Activated naive CD4-positive, alpha-beta T cell treated with anti-CD3 and anti-CD28 coated beads, Interleukin-2, amount 50 U/mL, for 16 hours (primary cell): ENCODE measurements around the gene ADA.
"Not testable (repeated sequence)": the region's sequence is repeated elsewhere in the genome, so short reads cannot be mapped to it uniquely, and the experiment has no call there.

ENCODE experiments used
- DNase-seq: peaks from one replicate; pipeline ENCODE4 v3.0.0-alpha.2; 2020

The ADA gene

DNA sequence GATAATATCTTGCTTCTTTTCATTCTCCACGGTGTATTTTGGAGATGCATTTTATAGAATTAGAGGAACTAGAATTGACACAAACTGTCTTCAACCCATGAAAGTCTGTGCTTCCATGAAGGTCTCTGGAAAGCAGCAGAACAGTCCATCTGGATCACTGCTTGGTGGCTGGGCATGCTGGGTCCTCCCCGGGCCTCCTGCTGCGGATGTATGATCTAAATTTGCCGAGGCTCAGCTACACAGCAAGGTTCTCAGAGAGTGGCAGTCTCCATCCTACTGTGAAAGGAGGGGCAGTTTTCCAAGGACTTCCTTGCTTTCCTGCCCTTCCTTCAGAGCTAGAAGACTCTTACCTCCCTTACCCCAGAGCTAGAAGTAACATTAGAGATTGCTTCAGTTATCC, 54.0 kb downstream of the ADA start:
- no peak for DNase-seq

DNA sequence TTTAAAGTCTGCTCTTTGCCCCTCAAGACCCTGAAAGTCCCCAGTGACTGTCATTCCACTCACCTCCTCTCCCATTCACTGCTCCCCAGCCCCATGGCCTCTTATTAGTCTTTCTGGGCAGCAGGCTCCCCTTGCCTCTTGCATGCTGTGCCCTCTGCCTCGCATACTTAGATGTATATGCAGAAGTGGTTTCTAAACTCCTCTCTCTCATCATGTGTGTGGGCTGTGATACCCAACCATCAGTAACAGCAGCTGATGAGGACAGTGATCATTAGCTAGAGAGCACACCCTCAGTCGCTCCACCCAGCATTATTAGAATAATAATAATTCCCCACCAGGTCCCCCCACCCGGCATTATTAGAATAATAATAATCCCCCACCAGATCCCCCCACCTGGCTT, 54.6 kb downstream of the ADA start:
- no peak for DNase-seq

DNA sequence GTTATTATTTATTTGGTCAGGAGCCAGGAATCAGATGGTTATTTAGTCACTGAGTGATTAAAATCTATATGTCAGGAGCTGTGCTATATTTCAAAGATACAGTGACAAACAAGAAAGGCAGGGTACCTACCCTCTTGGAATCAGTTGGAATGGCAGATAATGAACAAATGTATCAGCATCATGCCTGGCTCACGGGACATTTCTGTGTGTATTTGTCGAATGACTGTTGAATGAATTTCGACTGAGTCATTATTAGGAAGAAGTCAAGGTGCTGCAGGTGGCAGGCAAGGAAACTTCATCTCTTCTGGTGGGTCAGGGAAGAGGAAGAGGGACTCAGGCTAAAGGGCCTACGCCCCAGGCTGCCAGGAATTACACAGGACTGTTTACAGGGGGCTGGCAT, 55.5 kb downstream of the ADA start:
- no peak for DNase-seq

DNA sequence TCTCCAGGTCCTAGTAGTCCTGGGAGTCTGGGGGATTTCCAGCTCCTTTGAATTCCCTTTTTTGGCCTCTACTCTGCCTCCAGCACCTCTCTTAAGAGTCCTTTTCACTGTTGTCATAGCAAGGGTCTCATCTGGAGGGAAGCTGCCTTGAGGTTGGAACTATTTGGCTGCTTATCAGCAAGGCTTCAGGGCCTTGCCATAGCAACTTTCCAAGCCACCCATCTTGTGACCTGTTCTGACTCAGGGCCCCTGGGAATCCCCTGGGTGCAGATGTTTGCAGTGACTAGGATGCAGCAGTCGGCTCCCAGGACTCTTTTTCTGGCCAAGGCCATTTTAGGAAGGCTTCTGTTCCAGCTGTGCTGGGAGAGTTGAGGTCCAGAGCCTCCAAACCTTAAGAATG, 56.8 kb downstream of the ADA start:
- DNase-seq, result no peak

DNA sequence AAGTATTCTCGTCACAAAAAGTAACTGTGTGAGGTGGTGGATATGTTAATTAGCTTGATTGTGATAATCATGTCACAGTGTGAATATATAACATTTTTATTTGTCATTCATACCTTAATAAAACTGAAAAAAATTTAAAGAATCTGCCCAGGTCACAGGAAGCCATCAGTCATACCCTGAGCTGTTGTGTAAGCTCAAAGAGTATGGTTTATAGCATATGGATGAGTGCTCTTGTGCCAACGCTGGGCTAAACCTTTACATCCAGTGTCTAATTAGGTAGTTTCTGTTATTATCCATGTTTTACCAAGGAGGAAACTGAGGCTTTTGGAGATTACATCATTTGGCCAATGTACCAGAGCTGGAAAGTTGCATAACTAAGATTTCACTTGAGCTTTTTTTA, 57.7 kb downstream of the ADA start:
- no peak for DNase-seq

DNA sequence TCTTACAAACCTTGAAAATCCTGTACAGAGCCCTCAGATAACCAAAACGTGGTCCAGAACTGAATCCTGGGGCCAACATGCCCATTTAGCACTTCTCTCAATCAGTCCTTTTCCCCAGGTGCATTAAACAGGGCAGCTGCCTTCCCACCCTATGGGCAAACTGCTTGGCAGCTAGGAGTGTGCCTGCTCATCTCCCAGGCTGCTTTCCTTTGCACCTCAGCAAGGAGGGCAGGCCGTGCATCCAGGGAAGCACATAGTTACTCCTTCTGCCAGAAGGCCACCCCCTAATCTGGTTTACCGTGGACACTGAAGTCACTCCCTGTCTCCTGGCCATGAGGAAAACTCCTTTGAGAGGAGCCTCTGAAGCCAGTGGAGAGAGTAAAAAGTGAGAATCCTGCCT, 59.1 kb downstream of the ADA start:
- no peak for DNase-seq

DNA sequence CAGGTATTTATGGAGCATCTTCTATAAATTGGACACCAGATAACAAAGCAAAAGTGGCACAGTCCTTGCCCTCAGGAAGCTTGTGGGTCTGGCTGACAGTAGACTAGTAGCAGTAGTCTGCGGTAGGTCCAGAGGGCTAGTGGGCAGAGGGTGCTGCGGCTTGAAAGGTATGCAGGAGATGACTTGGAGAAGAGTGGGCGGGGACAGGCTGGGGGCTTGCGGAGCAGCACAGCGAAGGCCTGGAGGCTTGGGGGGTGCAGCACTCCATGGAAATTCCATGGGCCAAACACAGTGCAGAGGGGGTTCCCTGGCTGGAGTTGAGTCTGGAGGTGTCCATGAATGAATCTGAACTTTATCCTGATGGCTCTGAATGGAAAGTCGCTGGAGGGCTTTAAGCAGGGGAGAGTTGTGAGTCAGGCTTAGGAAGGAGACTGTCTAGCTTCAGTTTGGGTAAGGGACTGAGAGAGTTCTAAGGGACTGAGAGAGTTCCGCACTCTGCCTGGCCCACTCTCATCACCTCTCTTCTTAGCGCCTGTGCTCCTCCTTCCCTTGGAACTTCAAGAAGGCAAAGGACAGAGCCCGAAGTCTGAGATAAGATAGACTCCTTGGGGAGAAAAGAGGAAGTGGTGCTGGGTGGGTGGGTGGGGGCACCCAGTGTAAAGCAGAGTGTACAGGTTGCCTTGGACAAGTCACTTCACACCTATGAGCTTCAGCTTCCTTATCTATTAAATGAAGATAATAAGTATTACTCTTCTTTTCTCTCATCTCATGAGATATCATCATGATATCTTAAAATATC, 60.3 kb downstream of the ADA start:
- DNase-seq, result no peak

DNA sequence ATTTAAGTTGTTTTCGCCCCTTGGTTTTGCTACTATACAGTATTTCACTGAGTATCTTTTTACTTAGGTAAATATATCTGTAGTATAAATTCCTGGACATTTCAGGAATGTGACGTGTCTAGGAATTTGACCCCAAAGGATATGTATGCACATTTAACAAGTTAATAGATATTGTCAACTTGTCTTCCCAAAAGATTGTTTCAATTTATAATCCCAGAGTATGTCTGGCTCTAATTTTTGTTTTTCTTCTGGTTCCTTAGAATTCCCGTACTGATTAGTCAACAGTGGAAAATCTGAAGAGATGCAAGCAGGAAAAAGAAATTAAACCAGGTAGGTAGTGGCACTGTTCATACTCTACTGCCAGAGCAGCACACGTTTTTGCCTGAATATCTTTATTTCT, 62.0 kb downstream of the ADA start:
- no peak for DNase-seq

DNA sequence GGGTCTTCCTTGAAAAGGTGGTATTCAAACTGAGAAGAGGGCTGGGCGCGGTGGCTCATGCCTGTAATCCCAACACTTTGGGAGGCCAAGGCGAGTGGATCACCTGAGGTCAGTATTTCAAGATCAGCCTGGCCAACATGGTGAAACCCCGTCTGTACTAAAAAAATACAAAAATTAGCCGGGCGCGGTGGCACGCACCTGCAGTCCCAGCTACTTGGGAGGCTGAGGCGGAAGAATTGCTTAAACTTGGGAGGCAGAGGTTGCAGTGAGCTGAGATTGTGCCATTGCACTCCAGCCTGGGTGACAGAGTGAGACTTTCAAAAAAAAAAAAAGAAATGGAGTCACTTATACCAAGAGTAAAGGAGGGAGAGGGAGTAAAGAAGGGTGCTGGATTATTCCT, 63.2 kb downstream of the ADA start:
- DNase-seq, result not testable (repeated sequence)

DNA sequence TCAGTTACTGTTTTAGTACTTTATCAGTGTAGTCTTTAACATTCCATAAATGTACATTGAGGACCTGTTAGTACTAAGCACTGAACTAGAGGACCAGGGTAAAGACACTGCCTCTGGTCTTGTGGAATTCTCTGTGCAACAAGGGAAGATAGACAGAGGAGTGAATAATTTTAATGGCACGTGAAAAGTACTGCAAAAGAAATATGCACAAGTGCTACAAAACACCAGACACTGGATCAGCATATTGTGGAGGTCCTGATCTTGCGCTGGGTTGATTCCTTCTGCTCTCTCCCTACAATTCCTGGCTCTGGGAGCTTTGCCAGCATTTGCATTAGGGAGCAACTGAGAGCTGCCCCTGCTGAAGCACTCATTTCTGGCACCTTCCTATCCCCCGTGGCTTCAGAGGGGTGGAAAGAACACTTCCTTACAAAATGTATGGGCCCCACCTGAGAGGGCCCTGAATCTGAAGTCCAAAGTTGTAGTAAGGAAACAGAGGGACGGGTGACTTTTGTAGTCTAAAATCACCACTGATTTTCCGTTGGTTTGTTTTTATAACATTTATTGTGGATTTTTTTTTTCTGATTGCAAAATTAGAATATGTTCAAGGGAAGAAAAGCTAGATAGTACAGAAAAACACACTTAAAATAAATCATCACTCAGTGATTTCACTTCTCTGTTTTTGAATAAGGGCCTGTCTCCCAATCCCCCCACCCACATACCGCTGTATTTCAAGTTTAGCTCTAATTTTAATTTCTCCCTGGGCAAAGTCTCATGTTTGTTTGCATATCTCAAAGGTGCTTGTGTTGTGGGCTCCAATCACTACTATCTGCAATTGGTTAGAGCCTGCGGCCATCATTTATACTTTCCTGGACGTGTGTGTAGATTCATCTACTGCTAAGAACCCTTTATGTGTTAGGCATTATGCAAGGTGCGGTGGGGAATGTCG, 64.2 kb downstream of the ADA start:
- no peak for DNase-seq

DNA sequence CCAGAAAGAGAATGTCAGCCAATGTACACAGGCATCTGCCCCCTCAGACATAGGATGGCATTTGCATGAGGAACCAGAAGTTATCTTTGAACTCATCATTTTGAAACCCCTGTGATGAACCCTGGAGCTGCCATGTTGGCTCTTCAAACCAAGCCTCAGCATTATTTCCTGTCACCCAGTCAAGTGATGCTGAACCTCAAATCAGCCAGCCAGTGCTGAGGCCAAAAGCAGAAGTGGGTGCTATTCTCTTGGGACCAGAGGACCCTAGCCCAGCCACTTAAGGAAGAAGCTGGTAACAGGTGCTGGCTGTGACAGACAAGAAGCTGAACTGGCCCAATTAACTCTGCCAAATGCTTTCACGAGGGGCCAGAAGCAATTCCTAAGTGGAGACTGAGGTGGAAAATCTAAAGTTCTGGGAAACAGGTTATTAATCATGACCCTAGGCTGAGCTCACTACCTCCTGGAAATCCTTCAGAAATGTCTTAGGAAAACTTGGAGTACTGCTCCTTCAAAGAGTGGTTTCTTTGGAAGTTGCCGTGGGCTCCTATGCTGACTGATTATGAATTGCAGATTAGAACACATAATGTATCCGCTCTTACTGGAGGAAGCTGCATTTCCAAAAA, 65.1 kb downstream of the ADA start:
- DNase-seq, result no peak

DNA sequence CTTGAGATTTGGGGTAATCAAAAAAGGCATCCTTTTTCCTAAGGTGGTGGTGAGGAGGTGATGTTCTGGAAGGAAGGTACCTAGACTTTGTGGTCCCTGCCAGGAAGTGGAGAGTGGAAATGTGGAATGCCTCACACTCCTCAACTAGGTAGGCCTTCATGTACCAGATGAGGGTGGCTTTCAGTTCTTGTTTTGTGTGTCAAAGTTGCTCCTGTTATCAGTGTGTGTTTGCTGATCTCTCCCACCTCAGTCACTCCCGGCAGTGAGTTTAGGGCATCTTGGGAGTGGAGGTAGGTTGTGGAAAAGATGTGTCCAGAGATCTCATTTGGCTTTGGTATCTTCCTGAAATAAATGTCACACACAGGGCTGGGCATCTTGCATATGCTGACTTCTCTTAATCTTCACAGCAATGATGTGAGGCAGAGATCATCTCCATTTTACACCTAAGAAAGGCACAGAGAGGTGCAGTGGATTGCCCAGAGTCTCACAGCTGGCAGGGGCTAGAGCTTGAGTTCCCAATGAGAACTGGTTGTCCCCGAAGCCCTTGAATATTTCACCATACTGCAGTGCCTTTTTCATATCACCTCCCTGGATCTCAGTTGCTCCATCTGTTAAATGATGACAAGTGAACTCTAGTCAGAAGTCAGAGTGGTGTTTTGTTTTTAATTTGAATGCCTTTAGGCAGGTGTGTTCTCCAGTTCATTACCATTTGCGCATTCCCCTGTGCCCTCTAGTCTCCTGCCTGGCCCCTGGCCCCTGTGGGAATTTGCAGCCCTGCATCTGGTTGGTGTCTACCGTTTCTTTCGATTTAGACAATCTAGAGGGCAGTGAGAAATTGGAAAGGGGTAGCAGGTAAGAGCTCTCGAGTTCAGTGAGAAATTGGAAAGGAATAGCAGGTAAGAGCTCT, 66.2 kb downstream of the ADA start:
- DNase-seq, result no peak

DNA sequence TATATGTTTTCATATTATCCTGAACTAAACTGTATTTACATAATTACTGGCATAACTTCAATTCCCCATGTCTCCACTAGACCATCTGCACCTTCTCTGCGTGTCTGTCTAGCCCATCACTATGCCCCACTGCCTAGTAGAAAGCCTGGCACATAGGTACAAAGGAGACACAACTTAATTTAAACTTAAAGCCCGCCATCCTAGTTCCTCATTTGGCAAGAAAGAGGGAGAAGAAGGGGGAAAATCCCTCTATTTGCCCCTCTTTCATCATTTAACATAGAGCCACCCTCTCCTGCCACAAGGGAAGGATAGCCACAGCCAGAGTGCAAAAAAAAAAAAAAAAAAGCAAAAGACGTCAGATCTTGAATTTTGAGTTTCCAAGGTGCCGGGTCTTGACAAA, 67.3 kb downstream of the ADA start:
- no peak for DNase-seq

DNA sequence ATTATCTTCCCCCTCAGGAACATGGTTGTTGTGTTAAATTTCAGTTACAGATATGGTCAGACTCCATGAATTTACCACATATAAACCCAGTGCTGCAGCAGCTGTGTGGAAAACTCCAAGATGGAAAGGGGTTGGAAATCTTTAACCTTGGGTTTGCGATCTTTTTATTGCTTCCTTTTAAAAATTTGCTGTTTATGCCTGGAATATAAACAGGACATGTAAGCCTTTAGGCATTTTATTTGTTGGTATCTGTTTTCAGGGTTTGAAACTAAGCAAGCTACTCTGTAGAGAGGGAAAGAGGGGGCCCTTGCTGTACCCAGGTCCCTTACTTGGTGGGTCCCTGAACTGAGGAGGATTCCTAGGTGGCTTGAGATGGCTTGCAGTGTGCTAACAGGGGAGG, 68.3 kb downstream of the ADA start:
- DNase-seq, result no peak

DNA sequence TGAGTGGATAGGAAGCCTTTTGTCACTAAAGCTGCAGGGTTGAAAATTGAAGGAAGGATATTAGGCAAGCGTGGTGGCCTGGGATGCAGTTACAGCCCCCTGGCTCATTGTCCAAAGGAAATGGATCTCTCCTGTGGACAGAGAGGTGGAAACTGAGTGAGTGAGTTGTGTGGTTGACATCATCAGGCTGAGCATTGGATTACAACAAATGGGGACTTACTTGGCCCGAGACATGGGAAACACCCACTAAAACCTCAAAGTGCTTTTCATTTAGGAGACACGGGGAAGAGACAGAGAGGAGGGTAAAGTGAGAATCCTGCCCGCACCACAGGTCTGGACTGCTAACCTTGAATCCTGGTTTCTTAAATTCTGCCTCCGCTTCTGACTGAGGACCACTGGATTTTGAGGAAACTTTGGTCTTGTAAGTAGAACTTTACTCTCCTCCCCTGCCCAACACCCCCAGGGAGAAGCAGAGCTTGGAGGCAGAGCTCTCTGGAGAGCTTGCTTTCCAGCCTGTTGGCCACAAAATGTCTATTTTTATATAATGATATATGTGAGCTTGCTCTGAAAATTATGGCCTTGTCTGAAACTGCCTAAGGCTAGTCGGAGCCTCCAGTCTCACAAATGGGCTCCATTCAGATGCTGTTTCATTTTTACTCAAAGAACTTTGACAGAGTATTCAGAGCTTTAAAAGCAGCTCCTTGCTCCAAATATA, 69.0 kb downstream of the ADA start, which contains the start of gene PKIG:
Gene PKIG (plus strand): TSS at position 269 of the 715 bp plus-strand sequence. CDS start 31,978 bp downstream, outside the sequence.
- no peak for DNase-seq

DNA sequence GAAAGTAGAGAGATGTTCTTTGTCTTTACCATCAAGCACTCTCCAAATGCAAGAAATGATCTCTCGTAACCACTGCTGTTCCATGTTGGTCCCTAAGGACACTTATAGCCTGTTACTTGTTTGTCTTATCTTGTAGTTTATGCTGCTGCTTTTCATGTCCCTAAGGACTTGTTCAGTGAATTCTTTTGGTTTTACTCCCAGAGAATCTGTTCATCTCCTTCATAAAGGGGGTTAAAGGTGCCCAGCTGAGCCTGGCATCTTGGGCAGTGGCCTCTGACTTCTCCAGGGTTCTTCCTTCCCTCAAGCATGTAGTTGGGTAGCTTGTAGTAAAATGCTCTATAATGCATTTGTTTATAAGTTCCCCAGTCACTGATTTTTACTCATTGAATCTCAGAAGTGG, 70.0 kb downstream of the ADA start:
- DNase-seq, result no peak

DNA sequence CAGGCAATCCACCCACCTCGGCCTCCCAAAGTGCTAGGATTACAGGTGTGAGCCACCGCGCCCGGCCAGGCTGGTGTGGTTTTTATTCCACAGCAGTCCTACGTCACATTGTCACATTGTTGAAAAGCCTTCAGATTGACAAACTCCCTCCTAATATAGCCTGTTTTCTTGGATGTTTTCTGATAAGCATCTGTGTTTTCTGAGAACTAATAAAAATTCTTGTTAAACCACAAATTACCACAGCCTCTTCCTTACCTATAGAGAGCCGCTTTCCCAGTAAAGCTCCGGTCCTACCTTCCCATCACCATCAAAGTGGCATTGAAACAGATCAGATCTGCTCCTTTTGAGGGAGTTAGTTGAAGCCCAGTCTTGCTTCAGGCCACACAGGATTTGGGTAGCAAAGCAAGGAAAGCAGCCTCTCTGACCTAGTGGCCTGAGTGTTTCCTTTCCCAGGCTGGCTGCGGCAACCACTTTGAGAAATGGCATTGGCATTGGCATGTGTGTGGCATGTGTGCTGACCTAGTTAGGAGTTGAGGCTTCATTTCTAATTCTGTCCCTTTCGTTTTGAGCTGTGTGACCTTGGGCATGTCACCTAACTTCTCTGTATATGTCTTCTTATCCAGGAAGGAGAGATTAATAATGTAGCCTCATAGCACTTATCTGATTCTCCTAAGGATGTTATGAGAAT, 70.8 kb downstream of the ADA start:
- DNase-seq, result no peak

DNA sequence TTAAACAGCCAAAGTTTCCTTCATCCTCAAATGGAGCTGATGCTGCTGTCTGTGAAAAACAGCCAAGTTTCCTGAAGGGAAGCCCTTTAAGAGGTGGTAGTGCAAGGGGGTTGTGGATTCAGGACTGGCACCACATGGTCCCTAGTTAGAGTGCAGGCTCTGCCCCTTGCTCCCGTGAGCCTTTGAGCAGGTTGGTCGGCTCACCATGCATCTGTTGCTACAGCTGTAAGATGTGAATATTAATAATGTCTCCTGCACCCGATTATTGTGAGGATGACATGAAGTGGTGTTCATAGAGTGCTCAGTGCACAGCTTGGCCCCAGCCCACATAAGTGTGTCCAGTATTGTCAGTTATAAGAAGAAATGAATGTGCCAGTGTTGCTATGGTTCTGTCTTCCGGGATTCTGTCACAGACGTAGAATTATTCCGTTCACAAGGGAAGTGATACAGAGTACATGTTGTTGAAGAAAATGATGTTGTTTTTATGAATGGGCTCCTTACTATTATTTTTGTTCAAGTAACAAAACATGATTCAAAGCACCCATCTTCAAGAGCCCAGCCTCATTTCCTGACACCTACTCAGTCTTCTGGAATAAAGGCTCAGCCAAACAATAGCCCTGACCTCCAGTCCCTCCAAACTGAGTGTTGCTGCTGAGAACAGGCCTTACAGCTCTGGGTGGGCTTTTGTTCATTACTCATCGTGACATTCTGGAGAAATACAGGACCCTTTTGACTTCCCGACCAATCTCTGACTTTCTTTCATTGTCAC, 72.0 kb downstream of the ADA start:
- DNase-seq, result no peak

DNA sequence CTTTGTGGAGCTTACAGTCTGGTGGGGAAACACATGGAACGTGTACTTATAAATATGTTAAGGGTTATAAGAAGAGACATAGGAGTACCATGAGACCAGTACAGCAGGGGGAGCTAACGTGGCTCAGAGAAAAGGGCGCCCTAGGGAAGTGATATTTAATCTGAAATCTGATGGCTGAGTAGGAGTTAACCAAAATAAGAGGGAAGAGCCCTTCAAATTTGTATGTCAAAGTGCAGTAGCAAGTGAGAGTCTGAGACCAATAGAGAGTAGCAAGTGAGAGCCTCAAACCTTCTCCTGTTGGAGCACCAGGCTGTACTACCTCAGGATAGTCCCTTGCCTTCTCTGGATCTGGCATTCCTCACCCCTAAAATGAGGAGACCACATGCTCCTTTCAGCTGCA, 75.2 kb downstream of the ADA start:
- no peak for DNase-seq

DNA sequence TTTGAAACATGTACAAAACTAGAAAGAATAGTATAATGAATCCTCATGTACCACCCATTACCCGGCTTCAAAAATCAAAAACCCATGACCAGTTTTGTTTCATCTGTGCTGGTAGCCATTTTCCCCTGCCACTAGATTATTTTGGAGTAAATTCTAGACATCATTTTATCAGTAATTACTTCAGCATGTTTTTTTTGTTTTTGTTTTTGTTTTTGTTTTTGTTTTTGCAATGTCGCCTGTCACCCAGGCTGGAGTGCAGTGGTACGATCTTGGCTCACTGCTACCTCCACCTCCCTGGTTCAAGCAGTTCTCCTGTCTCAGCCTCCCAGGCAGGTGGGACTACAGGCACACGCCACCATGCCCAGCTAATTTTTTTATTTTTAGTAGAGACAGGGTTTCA, 77.1 kb downstream of the ADA start:
- no peak for DNase-seq
